GM23338 (cell line): ENCODE results near the gene PARP9. TPM values are rescaled to one million over a fixed set of nuclear protein-coding genes. Genes with fewer than 3 reads are reported as not detected.

Experiments used
- ATAC-seq: fragments of 200-7000 bp; cut with Tn5 transposase; 3 replicates; pipeline ENCODE4 v1.9.1; 2020
- DNase-seq: peaks from one replicate; pipeline ENCODE4 v3.0.0-alpha.2; 2015; ENCODE audit warnings: low spot score
- H2AFZ ChIP-seq: fragments of 200-600 bp; sonication (generic); 2 replicates; pipeline ENCODE4 v1.8.0; 2016; ENCODE audit warnings: antibody characterized with exemption, mild to moderate bottlenecking, moderate library complexity
- H3F3A ChIP-seq: fragments of 200-600 bp; sonication (generic); replicated peaks from 2 replicates; pipeline ENCODE4 v1.8.0; 2017; ENCODE audit warnings: antibody characterized with exemption, mixed run types, low read depth
- H3K27ac ChIP-seq: fragments of 200-600 bp; sonication (generic); 2 replicates; pipeline ENCODE4 v1.6.1; 2016; ENCODE audit warnings: low read depth
- H3K27me3 ChIP-seq: fragments of 200-600 bp; sonication (generic); 2 replicates; pipeline ENCODE4 v1.8.0; 2016; ENCODE audit warnings: mild to moderate bottlenecking, mixed run types, moderate library complexity; ENCODE audit not compliant: insufficient read depth
- H3K36me3 ChIP-seq: fragments of 200-600 bp; sonication (generic); 2 replicates; pipeline ENCODE4 v1.8.0; 2016; ENCODE audit warnings: mild to moderate bottlenecking; ENCODE audit not compliant: insufficient read depth
- H3K4me1 ChIP-seq: fragments of 200-600 bp; sonication (generic); 2 replicates; pipeline ENCODE4 v1.8.0; 2016; ENCODE audit warnings: mild to moderate bottlenecking, moderate library complexity; ENCODE audit not compliant: insufficient read depth
- H3K4me2 ChIP-seq: fragments of 200-600 bp; sonication (generic); 2 replicates; pipeline ENCODE4 v1.7.1; 2017; ENCODE audit warnings: mixed run types
- H3K4me3 ChIP-seq: fragments of 200-600 bp; sonication (generic); 2 replicates; pipeline ENCODE4 v1.6.1; 2016; ENCODE audit warnings: mixed run types
- H3K79me2 ChIP-seq: fragments of 200-600 bp; sonication (generic); replicated peaks from 2 replicates; pipeline ENCODE4 v1.8.0; 2017; ENCODE audit warnings: mild to moderate bottlenecking; ENCODE audit not compliant: insufficient read depth
- H3K9me2 ChIP-seq: fragments of 200-600 bp; sonication (generic); 2 replicates; pipeline ENCODE4 v1.8.0; 2017; ENCODE audit not compliant: insufficient read depth
- H4K20me1 ChIP-seq: fragments of 200-600 bp; sonication (generic); replicated peaks from 2 replicates; pipeline ENCODE4 v1.8.0; 2017; ENCODE audit warnings: mild to moderate bottlenecking; ENCODE audit not compliant: insufficient read depth
- H3K27ac Mint-ChIP-seq: 2 replicates; pipeline ENCODE4 v1.8.0; 2020; ENCODE audit warnings: inconsistent platforms, mild to moderate bottlenecking, moderate library complexity, mixed read lengths
- H3K27me3 Mint-ChIP-seq: 3 replicates; pipeline ENCODE4 v1.8.0; 2022; ENCODE audit warnings: low read depth, mild to moderate bottlenecking, moderate library complexity, mixed read lengths, inconsistent platforms; ENCODE audit not compliant: insufficient read depth, poor library complexity
- H3K36me3 Mint-ChIP-seq: 3 replicates; pipeline ENCODE4 v1.8.0; 2021; ENCODE audit warnings: low read depth, mild to moderate bottlenecking, inconsistent platforms, moderate library complexity, mixed read lengths
- H3K4me1 Mint-ChIP-seq: 3 replicates; pipeline ENCODE4 v1.8.0; 2020; ENCODE audit warnings: mild to moderate bottlenecking, inconsistent platforms, mixed read lengths
- H3K4me3 Mint-ChIP-seq: 3 replicates; pipeline ENCODE4 v1.8.0; 2021; ENCODE audit warnings: moderate library complexity, mild to moderate bottlenecking, inconsistent platforms, mixed read lengths
- H3K9me3 Mint-ChIP-seq: 3 replicates; pipeline ENCODE4 v1.8.0; 2020; ENCODE audit warnings: moderate library complexity, mild to moderate bottlenecking, inconsistent platforms, mixed read lengths
- CREB1 ChIP-seq: fragments of 250-450 bp; sonication (Bioruptor Pico); IDR thresholded peaks from 2 replicates; pipeline ENCODE4 v1.5.0; 2020; ENCODE audit warnings: low read depth, mild to moderate bottlenecking, moderate library complexity
- JUNB ChIP-seq: IDR thresholded peaks from one replicate; pipeline ENCODE4 v1.6.1; 2016; ENCODE audit warnings: antibody characterized with exemption; ENCODE audit not compliant: unreplicated experiment
- NANOG ChIP-seq: IDR thresholded peaks from 2 replicates; pipeline ENCODE4 v1.6.1; 2016; ENCODE audit warnings: antibody characterized with exemption, borderline replicate concordance
- POLR2AphosphoS5 ChIP-seq: IDR thresholded peaks from 2 replicates; pipeline ENCODE4 v1.6.1; 2016; ENCODE audit warnings: antibody characterized with exemption, low read depth
- ZNF331 ChIP-seq: fragments of 250-450 bp; sonication (Bioruptor Pico); IDR thresholded peaks from 2 replicates; pipeline ENCODE4 v1.5.0; 2020; ENCODE audit warnings: low read depth, mild to moderate bottlenecking, moderate library complexity
- polyA plus RNA-seq: library from polyadenylated mRNA; unstranded; fragments of >200 nt; fragmentation: Nextera tagmentation; extraction: Ambion mirVana; gene quantifications from 2 replicates; pipeline ENCODE4 v1.2.1, GENCODE V29; 2016
- total RNA-seq: library from RNA; depleted of rRNA; stranded (reverse); fragments of >200 nt; shearing (Covaris generic); gene quantifications from 2 replicates; pipeline ENCODE4 v1.2.3, GENCODE V29; 2014
- TF ChIP-seq, protein P1 (sequence below): IDR thresholded peaks from 2 replicates; pipeline ENCODE4 v1.6.1; 2016; ENCODE audit warnings: antibody characterized with exemption
- TF ChIP-seq, protein P2 (sequence below): fragments of 250-450 bp; sonication (Bioruptor Pico); IDR thresholded peaks from 2 replicates; pipeline ENCODE4 v1.5.0; 2020; ENCODE audit warnings: mild to moderate bottlenecking, moderate library complexity

PARP9 gene
- total and polyA plus RNA-seq, 2 experiments from 2014 or later, result 1.8 to 2.2 TPM

- no peaks in the 10 kb centered on the region for H3K36me3 ChIP-seq
- peaks cover 6% of the 10 kb centered on the region; the same call in 1 of the 2 replicates for H3K4me1 ChIP-seq
- no peaks in the 10 kb centered on the region for H3K79me2 ChIP-seq
- H3K27me3 ChIP-seq, result no peaks in the 10 kb centered on the region
- no peaks in the 10 kb centered on the region for H3K9me2 ChIP-seq
- Mint-ChIP-seq H3K9me3 (no peaks in the 10 kb centered on the region), H3K4me3 (no peak overlapping the region), H3K36me3 (no peaks in the 10 kb centered on the region), H3K27ac (no peak overlapping the region), H3K4me1 (no peaks in the 10 kb centered on the region), H3K27me3 (no peaks in the 10 kb centered on the region)
- H3K4me2 ChIP-seq, result no peak overlapping the region
- no peak overlapping the region for H3K4me3 ChIP-seq
- TF ChIP-seq JUNB (no peak), POLR2AphosphoS5 (no peak), CREB1 (CRISPR knock-in tag) (no peak), ZNF331 (CRISPR knock-in tag) (no peak), NANOG (no peak)
- TF ChIP-seq, protein P1, sequence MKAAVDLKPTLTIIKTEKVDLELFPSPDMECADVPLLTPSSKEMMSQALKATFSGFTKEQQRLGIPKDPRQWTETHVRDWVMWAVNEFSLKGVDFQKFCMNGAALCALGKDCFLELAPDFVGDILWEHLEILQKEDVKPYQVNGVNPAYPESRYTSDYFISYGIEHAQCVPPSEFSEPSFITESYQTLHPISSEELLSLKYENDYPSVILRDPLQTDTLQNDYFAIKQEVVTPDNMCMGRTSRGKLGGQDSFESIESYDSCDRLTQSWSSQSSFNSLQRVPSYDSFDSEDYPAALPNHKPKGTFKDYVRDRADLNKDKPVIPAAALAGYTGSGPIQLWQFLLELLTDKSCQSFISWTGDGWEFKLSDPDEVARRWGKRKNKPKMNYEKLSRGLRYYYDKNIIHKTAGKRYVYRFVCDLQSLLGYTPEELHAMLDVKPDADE, result no peak
- TF ChIP-seq, protein P2, sequence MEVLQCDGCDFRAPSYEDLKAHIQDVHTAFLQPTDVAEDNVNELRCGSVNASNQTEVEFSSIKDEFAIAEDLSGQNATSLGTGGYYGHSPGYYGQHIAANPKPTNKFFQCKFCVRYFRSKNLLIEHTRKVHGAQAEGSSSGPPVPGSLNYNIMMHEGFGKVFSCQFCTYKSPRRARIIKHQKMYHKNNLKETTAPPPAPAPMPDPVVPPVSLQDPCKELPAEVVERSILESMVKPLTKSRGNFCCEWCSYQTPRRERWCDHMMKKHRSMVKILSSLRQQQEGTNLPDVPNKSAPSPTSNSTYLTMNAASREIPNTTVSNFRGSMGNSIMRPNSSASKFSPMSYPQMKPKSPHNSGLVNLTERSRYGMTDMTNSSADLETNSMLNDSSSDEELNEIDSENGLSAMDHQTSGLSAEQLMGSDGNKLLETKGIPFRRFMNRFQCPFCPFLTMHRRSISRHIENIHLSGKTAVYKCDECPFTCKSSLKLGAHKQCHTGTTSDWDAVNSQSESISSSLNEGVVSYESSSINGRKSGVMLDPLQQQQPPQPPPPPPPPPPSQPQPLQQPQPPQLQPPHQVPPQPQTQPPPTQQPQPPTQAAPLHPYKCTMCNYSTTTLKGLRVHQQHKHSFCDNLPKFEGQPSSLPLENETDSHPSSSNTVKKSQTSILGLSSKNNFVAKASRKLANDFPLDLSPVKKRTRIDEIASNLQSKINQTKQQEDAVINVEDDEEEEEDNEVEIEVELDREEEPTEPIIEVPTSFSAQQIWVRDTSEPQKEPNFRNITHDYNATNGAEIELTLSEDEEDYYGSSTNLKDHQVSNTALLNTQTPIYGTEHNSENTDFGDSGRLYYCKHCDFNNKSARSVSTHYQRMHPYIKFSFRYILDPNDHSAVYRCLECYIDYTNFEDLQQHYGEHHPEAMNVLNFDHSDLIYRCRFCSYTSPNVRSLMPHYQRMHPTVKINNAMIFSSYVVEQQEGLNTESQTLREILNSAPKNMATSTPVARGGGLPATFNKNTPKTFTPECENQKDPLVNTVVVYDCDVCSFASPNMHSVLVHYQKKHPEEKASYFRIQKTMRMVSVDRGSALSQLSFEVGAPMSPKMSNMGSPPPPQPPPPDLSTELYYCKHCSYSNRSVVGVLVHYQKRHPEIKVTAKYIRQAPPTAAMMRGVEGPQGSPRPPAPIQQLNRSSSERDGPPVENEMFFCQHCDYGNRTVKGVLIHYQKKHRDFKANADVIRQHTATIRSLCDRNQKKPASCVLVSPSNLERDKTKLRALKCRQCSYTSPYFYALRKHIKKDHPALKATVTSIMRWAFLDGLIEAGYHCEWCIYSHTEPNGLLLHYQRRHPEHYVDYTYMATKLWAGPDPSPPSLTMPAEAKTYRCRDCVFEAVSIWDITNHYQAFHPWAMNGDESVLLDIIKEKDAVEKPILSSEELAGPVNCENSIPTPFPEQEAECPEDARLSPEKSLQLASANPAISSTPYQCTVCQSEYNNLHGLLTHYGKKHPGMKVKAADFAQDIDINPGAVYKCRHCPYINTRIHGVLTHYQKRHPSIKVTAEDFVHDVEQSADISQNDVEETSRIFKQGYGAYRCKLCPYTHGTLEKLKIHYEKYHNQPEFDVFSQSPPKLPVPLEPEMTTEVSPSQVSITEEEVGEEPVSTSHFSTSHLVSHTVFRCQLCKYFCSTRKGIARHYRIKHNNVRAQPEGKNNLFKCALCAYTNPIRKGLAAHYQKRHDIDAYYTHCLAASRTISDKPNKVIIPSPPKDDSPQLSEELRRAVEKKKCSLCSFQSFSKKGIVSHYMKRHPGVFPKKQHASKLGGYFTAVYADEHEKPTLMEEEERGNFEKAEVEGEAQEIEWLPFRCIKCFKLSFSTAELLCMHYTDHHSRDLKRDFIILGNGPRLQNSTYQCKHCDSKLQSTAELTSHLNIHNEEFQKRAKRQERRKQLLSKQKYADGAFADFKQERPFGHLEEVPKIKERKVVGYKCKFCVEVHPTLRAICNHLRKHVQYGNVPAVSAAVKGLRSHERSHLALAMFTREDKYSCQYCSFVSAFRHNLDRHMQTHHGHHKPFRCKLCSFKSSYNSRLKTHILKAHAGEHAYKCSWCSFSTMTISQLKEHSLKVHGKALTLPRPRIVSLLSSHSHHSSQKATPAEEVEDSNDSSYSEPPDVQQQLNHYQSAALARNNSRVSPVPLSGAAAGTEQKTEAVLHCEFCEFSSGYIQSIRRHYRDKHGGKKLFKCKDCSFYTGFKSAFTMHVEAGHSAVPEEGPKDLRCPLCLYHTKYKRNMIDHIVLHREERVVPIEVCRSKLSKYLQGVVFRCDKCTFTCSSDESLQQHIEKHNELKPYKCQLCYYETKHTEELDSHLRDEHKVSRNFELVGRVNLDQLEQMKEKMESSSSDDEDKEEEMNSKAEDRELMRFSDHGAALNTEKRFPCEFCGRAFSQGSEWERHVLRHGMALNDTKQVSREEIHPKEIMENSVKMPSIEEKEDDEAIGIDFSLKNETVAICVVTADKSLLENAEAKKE (CRISPR knock-in tag), result no peak
- no peaks in the 10 kb centered on the region for H3F3A ChIP-seq
- H3K27ac ChIP-seq, result no peak overlapping the region
- DNase-seq, result no peak
- no peak overlapping the region for H2AFZ ChIP-seq
- no peaks in the 10 kb centered on the region for H4K20me1 ChIP-seq
- ATAC-seq, result no peak
These were observed 44.8 kb upstream of the PARP9 start for GRCh38 chr3:122608916-122609315.
